K562 (cell line): ENCODE results near the gene MAPK1IP1L. TPM values are rescaled to one million over a fixed set of nuclear protein-coding genes. Genes with fewer than 3 reads are reported as not detected.

Source experiments
- ARID1B ChIP-seq: fragments of 450-650 bp; IDR thresholded peaks from 2 replicates; pipeline ENCODE4 v1.6.1; 2016; ENCODE audit warnings: antibody characterized with exemption, mild to moderate bottlenecking, inconsistent platforms
- ASH1L ChIP-seq: fragments of 450-650 bp; IDR thresholded peaks from 2 replicates; pipeline ENCODE4 v1.6.1; 2018; ENCODE audit warnings: borderline replicate concordance, mild to moderate bottlenecking, low read depth; ENCODE audit not compliant: partially characterized antibody
- COPS2 ChIP-seq: fragments of 450-650 bp; conservative IDR thresholded peaks from 2 replicates; pipeline ENCODE4 v1.6.1; 2016; ENCODE audit warnings: mild to moderate bottlenecking, moderate library complexity
- CSDE1 ChIP-seq, 2 experiments: fragments of 450-650 bp; IDR thresholded peaks; 2 replicates each; pipeline ENCODE4 v1.6.1; 2016; ENCODE audit warnings: mild to moderate bottlenecking in 1 of 2
- DPF2 ChIP-seq: fragments of 450-650 bp; IDR thresholded peaks from 2 replicates; pipeline ENCODE4 v1.6.1; 2016
- FIP1L1 ChIP-seq: fragments of 200-400 bp; formaldehyde crosslinking; IDR thresholded peaks from 2 replicates; pipeline ENCODE4 v1.6.1; 2018; ENCODE audit warnings: mild to moderate bottlenecking, low read depth, low read length; ENCODE audit not compliant: poor library complexity, severe bottlenecking
- GTF2A2 ChIP-seq: IDR thresholded peaks from 2 replicates; pipeline ENCODE4 v1.6.1; 2016; ENCODE audit warnings: mild to moderate bottlenecking, missing genetic modification characterization, missing compliant biosample characterization
- HNRNPH1 ChIP-seq: fragments of 200-400 bp; formaldehyde crosslinking; optimal IDR thresholded peaks from 2 replicates; pipeline ENCODE3; 2017; ENCODE audit warnings: low read depth, mild to moderate bottlenecking, low read length, moderate library complexity
- MBD2 ChIP-seq: sonication (generic); IDR thresholded peaks from 2 replicates; pipeline ENCODE4 v1.6.1; 2016; ENCODE audit warnings: low read depth, borderline replicate concordance
- MIER1 ChIP-seq: fragments of 450-650 bp; IDR thresholded peaks from 2 replicates; pipeline ENCODE4 v1.6.1; 2016; ENCODE audit warnings: antibody characterized with exemption, mild to moderate bottlenecking, low read depth
- MXI1 ChIP-seq: IDR thresholded peaks from 2 replicates; pipeline ENCODE4 v1.6.1; 2011; ENCODE audit warnings: low read depth, mild to moderate bottlenecking, improper control_type of control experiment, low read length
- NCOA1 ChIP-seq: fragments of 450-650 bp; IDR thresholded peaks from 2 replicates; pipeline ENCODE4 v1.6.1; 2016; ENCODE audit warnings: low read depth
- NEUROD1 ChIP-seq: fragments of 150-350 bp; IDR thresholded peaks from 2 replicates; pipeline ENCODE4 v1.6.1; 2014; ENCODE audit warnings: borderline replicate concordance, low read length, low read depth; ENCODE audit not compliant: partially characterized antibody
- RBM22 ChIP-seq: fragments of 200-400 bp; formaldehyde crosslinking; IDR thresholded peaks from 2 replicates; pipeline ENCODE4 v1.6.1; 2018; ENCODE audit warnings: low read length, low read depth; ENCODE audit not compliant: poor library complexity, severe bottlenecking
- RFX1 ChIP-seq: fragments of 450-650 bp; IDR thresholded peaks from 2 replicates; pipeline ENCODE4 v1.6.1; 2016; ENCODE audit warnings: mild to moderate bottlenecking, moderate library complexity
- TAF9B ChIP-seq: fragments of 450-650 bp; IDR thresholded peaks from 2 replicates; pipeline ENCODE4 v1.6.1; 2018; ENCODE audit warnings: mild to moderate bottlenecking; ENCODE audit not compliant: partially characterized antibody
- THRAP3 ChIP-seq: fragments of 450-650 bp; IDR thresholded peaks from 2 replicates; pipeline ENCODE4 v1.6.1; 2016; ENCODE audit warnings: mild to moderate bottlenecking, inconsistent platforms, borderline replicate concordance
- WHSC1 ChIP-seq: IDR thresholded peaks from one replicate; pipeline ENCODE4 v1.6.1; 2012; ENCODE audit warnings: low read length, control low read depth, inconsistent platforms
- ZBTB12 ChIP-seq: fragments of 250-450 bp; sonication (Bioruptor Pico); IDR thresholded peaks from 2 replicates; pipeline ENCODE4 v1.4.0; 2020
- ZBTB49 ChIP-seq: sonication (generic); formaldehyde crosslinking; IDR thresholded peaks from 2 replicates; pipeline ENCODE4 v1.8.0; 2022; ENCODE audit warnings: missing genetic modification reagents, mild to moderate bottlenecking, borderline replicate concordance
- ZBTB8A ChIP-seq: fragments of 450-650 bp; IDR thresholded peaks from 2 replicates; pipeline ENCODE4 v1.6.1; 2018; ENCODE audit warnings: mild to moderate bottlenecking, moderate library complexity; ENCODE audit not compliant: partially characterized antibody
- ZNF354B ChIP-seq: fragments of 250-450 bp; sonication (Bioruptor Pico); IDR thresholded peaks from 2 replicates; pipeline ENCODE4 v1.4.0; 2020
- ZNF584 ChIP-seq: fragments of 200-800 bp; sonication (Bioruptor generic); IDR thresholded peaks from 2 replicates; pipeline ENCODE4 v1.6.1; 2016; ENCODE audit warnings: low read depth, mild to moderate bottlenecking, missing genetic modification characterization, missing compliant biosample characterization
- polyA plus RNA-seq, 8 experiments: library from polyadenylated mRNA; depleted of rRNA in 4 of 8; stranded (reverse) in 5 of 8; unstranded in 3 of 8; fragments of >200 nt; fragmentation: Nextera tagmentation in 2 of 8; fragmentation: Illumina TruSeq in 1 of 8; extraction: Ambion mirVana in 2 of 8; extraction: Trizol in 1 of 8; gene quantifications; 2 replicates each; pipeline versions ENCODE4 v1.2.1 to v1.2.3, GENCODE V29; 2011 to 2014; ENCODE audit warnings: inconsistent platforms in 1 of 8, missing spikeins in 1 of 8
- total RNA-seq, 7 experiments: library from RNA; depleted of rRNA in 6 of 7; stranded (reverse); fragments of >200 nt in 6 of 7; fragmentation: Illumina TruSeq in 2 of 7; extraction: Trizol in 2 of 7; gene quantifications; 2 replicates each; pipeline versions ENCODE4 v1.2.1 to v1.2.3, GENCODE V29; 2011 to 2021; ENCODE audit warnings: low replicate concordance in 1 of 7
- TF ChIP-seq, protein P1 (sequence below): fragments of 250-450 bp; sonication (Bioruptor Pico); IDR thresholded peaks from 2 replicates; pipeline ENCODE4 v1.8.0; 2021; ENCODE audit warnings: mild to moderate bottlenecking, moderate library complexity

Gene MAPK1IP1L
- total and polyA plus RNA-seq, 9 of the 15 experiments (the other 6 are each of a cell fraction or from before 2014, with no cell fraction given), result 32.7 to 99.4 (median 49.8) TPM

GRCh38 chr14:55103005-55103640 lies 51.7 kb downstream of the MAPK1IP1L start (continued):
- TF ChIP-seq ARID1B (peak; percentile 60), RFX1 (no peak), FIP1L1 (no peak), WHSC1 (no peak), ZBTB49 (CRISPR knock-in tag) (no peak), RBM22 (no peak), NEUROD1 (no peak), GTF2A2 (tag) (no peak), ZNF584 (CRISPR knock-in tag) (no peak), HNRNPH1 (no peak), ZNF354B (CRISPR knock-in tag) (no peak), DPF2 (peak; percentile 77), ZBTB8A (no peak), THRAP3 (no peak), NCOA1 (no peak), MBD2 (0 out of 2 replicates have a peak, but pooled peaks have one; percentile 15), CSDE1 (IDR thresholded peaks at IDR 0.05) (0 out of 4 replicates have a peak, but pooled peaks of 1 of the 2 experiments have one; percentile 41), ZBTB12 (CRISPR knock-in tag) (no peak), COPS2 (no peak), ASH1L (no peak), MXI1 (no peak), MIER1 (no peak), TAF9B (peak; percentile 59)
- TF ChIP-seq, protein P1, sequence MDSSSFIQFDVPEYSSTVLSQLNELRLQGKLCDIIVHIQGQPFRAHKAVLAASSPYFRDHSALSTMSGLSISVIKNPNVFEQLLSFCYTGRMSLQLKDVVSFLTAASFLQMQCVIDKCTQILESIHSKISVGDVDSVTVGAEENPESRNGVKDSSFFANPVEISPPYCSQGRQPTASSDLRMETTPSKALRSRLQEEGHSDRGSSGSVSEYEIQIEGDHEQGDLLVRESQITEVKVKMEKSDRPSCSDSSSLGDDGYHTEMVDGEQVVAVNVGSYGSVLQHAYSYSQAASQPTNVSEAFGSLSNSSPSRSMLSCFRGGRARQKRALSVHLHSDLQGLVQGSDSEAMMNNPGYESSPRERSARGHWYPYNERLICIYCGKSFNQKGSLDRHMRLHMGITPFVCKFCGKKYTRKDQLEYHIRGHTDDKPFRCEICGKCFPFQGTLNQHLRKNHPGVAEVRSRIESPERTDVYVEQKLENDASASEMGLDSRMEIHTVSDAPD (CRISPR knock-in tag), result no peak
